Muscle of arm (tissue), 12 donors: ENCODE data around the gene PDZD8. TPM values are rescaled to one million over a fixed set of nuclear protein-coding genes. Genes with fewer than 3 reads are reported as not detected.
"Not testable (repeated sequence)": the region's sequence is repeated elsewhere in the genome, so short reads cannot be mapped to it uniquely, and the experiment has no call there.

Experiments
- DNase-seq: peaks from one replicate; pipeline ENCODE4 v3.0.0-alpha.2; 2013
- polyA plus RNA-seq, 12 donors: library from polyadenylated mRNA; unstranded; fragments of 120-200 nt; gene quantifications; one replicate each; pipeline ENCODE4 v1.2.1, GENCODE V29; 2013; ENCODE audit not compliant: insufficient read length in 12 of 12

PDZD8 gene
- polyA plus RNA-seq, 12 donors = 11.6 to 24.2 (median 16.6) TPM; not detected in 1

DNA sequence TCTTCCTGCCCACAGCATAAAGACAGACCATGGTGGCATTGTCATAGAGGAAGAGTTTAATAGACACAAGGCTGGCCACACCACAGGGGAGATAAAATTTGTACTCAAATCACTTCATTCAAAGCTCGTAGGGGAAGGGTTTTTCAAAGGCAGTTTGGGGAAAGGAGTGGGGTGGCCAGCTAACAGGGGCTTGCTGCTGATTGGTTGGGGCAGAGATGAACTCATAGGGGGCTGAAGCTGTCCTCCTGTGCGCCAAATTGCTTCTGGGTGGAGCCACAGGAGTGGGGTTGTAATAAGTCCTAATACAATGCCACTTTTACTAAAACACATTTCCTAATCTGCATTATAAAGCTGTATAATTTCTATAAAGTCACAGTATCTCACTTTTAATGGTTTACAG lies 22.5 kb downstream of the PDZD8 start:
- DNase-seq = no peak

DNA sequence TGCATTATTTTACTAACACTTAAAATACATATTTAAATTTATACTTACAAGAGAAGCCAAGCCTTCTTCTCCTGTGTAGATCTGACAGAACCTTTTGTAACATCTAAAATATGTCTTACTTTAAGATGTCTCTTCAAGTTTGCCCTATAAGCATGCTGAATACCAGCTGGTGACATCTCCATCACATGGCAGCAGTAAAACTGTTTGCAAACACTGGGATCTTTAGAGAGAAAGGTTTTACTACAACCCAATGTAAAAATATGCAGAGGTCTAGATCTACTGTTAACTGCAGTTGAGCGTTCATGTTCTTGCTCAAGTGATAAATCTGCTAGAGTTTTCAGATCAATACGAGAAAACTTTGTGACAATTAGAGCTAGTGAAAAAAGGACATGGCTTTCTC lies 23.2 kb downstream of the PDZD8 start:
- no peak for DNase-seq

DNA sequence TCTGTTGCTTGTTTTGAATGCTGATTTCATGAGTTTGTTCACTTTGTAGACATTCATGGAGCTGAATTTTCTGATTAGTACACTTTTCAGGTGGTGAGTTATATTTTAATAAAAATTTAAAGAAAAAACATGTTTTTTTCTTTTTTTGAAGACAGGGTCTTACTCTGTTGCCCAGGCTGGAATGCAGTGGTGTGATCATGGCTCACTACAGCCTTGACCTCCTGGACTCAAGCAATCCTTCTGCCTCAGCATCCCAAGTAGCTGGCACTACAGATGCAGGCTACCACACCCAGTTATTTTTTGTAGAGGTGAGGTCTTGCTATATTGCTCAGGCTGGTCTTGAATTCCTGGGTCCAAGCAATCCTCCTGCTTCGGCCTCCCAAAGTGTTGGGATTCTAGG lies 23.7 kb downstream of the PDZD8 start:
- DNase-seq = no peak

DNA sequence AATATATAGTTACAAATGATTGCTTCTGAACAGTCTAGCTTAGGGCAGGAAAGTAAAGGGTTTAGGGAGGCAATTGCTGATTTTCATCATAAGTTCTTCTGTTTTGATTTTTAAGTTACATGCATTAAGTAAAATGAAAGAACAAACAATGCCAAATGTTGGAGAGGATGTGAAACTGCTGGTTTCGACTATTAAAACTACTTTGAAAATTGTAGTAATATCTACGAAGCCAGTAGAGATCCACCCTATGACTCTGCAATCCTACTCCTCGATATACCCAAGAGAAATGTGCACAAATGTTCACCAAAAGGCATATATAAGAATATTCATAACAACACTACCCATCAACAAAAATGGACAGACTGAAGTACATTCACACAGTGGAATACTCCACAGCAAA lies 24.3 kb downstream of the PDZD8 start:
- no peak for DNase-seq

DNA sequence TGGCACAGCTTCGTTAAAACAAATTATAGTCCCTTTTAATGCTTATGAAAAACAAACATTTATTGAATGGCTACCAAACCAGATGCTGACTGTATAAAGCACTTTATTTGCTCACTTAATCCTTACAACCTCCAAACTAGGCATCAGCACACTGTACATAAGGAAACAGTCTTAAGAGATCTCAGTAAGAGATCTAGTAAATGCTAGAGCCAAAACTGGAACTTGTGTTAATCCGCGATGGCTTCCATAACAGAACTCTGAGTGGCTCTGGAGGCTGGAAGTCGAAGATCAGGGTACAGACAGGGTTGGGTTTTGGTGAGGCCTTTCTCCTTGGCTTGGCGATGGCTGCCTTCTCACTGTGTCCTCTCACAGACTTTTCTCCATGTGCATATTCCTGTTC lies 27.0 kb downstream of the PDZD8 start:
- no peak for DNase-seq

DNA sequence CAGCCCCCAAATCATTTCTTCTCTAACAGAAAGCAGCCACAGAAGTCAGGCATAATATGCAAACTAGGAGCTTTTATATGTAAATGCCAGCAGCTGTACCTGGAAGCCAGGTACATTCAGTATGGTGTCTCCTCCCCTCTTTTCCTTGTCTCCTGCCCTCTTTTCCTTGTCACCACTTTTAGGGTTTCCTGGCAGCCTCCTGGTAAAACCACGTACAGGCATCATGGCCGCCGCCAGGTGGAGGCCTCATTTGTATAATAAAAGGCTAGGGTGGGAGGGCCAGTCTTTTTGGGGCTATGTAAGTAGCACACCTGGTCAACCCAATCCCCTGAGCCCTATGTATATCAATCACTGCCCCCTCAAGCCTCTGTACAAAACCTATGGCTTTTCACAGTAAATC lies 28.7 kb downstream of the PDZD8 start:
- DNase-seq = no peak

DNA sequence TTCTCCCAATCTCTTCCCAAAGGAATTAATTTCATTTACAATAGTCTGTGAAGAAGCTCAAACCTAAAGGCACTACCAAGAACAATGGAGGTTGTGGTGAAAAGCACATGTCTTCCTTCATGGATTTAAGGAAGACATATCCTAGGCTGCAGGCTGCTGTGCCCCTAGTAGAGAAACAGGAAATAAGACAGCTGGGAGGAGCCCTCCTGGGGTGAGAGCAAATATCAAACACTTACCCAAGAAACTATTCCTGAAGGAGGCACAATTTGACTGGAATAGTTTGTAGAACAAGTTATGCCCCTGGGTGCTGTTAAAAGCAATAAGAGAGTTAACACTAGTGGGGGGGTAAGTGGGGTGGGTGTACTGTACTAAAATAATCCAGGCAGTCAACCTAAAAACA lies 30.1 kb downstream of the PDZD8 start:
- no peak for DNase-seq

DNA sequence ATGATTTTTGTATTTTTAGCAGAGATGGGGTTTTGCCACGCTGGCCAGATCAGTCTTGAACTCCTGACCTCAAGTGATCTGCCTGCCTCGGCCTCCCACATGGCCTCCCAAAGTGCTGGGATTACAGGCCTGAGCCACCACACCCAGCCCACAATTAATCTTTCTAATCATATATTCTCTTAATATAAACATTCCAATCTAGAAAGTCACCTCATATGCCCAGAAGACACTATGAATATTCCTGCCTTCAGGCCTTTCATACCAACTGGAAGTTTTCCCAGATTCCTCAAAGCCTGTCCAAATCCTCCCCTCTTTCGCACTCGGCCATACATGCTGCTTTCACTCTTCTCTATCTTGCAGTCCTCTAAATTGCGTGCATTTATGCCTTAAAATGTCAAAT lies 32.6 kb downstream of the PDZD8 start:
- peak; percentile 23 for DNase-seq

DNA sequence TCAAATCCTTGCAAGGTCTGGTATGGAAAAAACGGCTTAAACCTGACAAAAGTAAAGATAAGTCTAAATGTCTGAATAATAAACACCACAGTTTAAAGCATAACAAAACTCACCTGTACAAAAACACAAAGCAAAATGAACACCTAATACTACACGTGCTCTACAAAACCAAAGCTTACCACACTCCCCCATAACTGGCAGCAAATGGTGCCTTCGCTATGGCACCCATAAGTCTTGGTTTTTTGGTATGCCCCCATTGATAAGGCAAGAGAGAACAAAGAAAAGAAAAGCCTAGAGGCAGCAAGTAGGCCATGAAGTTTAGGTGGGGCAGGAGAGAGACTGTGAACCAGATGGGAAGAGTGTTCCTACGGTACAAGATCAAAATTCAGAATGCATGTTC lies 34.2 kb downstream of the PDZD8 start:
- no peak for DNase-seq

DNA sequence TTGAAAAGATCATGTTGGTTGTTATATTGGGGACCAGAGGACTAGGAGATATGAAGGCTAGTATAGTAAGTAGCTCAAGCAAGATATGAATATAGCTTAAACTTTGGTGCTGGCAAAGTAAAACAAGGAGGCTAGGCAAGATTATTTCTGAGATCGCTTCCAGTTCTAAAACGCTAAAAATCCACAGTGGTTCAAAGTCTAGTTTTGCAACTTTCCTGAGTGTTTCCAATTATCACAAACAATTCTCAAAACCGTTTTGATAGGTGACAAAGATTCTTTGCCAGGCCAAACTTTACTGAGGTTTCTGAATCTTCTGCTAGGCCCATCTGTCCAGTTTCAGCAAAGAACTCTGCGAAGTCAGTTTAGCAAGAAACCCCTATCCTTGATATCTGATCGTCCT lies 35.3 kb downstream of the PDZD8 start:
- no peak for DNase-seq

DNA sequence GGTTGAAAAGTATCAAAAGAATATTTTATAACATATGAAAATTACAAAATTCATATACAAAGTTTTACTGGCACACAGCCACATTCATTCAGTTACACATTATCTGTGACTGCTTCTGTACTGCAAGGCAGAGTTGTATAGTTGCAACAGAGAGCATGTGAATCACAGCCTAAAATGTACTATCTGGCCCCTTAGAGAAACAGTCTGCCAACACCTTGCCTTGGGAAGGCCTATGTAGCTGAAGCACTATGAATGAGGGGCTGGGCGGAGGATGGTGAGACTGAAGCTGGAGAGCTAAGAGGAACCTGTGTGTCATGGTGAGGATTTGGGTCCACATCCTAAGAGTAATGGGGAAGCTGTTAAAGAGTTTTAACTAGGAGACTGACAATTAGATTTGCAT lies 35.7 kb downstream of the PDZD8 start:
- DNase-seq = no peak

DNA sequence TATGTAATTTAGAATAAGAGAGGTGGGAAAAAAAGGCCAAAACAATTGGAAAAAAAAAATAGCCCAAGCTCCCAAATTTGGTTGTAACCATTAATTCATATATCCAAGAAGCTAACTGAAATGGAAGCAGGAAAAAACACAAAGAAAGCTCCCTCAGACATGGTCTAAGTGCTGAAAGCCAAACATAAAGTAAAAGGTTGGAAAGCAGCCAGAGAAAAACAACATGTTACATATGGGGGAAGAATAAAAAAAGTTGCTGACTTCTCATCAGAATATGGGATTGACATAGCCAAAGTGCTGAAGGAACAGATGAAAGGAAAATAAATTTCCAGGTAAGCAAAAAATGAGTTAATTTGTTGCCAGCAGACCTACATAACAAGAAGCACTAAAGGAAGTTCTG lies 40.3 kb downstream of the PDZD8 start:
- DNase-seq = no peak

DNA sequence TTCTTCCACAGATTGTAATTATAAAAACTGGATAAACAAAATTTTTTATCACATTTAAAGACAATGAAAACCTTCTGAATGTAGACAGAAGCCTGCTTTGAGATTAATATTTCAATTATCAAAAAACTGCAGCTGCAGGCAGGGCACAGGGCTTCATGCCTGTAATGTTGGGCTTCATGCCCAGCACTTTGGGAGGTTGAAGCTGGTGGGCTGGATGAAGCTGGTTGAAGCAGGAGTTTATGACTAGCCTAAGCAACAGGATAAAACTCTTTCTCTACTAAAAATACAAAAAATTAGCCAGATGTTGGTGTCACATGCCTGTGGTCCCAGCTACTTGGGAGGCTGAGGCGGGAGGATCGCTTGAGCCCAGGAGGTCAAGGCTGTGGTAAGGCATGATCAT lies 41.2 kb downstream of the PDZD8 start:
- DNase-seq = no peak

DNA sequence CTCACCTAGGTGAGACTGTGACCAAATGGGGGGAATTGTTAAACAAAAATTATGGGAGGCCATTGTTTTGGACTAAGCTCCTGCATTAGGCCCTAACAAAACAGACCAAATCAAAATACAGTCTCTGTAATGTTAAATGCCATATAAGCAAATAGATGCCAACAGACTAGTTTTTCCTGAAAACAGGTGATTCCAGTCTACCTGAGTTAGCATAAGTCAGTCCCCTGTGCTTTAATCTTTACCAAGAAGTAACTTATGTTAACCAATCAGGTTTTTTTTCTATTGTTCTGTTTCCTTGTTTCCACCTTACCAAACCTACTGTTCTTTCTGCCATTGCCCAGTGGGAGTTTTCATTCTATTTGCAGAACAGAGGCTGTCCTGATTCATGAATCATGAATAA lies 48.0 kb downstream of the PDZD8 start:
- no peak for DNase-seq

DNA sequence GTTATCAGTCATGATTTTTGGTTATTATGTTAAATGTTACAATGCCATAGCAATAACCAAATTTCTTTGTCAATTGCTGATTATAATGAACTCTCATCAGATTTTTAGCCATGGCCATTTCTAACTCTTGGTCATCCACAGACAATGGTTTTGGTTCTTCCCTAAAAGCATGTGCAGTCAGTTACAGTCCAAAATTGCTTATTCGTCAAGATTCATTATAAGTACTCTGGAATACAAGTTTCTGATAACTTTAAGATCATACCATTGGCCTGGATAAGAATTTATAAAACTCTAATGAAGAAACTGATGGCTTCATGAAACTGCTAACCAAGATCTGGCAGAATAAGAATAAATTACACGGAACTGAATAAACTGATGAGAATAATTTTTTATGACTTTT lies 50.9 kb downstream of the PDZD8 start:
- no peak for DNase-seq

DNA sequence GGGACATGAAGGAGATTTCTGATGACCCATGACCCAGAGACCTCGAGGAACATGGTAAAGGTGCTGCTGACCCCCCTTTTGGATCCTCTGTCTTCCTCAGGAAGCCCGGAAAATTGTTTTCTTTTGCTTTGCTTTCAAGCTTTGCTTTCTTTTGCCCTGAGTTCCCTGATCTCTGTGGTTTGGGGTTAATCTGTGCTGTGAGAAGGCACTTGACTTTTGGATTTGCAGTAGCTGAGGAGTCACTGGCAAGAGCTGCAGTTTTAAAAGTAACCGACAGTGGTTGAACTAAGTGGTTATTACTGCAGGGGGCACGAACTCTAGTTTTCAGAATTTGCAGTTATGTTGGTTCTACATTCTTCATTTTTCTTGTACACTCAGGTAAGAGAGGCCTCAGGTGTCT lies 53.0 kb downstream of the PDZD8 start:
- no peak for DNase-seq

DNA sequence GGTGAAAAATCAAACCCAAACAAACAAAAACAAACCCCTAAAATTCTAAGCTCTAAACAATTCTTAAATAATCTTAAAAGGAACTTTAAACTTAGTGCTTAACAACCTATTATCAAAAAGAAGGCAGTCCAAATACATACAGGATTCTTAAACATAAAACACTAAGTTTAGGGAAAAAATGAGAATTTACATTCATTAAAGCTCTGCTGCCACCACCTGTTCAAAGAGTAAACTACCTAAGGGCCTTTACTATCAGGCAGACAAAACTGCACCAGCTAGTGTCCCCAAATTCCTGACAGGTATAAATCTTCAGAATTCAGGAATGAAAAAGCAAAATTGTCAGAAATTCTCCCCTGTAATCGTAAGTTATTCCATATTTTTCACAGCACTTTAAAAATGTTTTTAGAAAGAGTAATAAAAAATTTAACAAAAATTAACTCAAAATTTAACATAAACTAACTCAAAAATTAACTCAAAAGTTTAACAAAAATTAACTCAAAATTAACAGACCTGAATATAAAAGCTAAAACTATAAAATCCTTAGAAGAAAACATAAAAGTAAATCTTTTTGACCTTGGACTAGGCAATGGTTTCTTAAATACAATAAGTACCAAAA lies 55.1 kb downstream of the PDZD8 start:
- peak; percentile 18 for DNase-seq

DNA sequence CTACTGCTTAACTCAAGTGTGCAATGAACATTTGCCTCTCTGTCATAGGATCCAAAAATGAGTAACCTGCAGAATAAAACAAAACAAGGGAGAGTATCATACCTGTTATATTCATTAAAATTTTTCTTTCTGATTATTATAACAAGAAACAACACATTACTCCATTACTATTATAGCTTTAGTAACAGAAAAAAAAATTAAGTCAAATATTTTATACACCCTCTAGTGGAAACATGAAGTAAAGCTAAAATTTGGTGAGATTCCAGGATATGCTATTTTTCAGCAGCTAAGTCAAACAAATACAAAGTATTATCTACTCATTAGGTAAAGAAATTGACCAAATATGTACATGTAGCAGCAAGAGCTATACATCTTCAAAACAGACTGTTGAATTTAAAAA lies 56.3 kb downstream of the PDZD8 start:
- DNase-seq = peak; percentile 3

DNA sequence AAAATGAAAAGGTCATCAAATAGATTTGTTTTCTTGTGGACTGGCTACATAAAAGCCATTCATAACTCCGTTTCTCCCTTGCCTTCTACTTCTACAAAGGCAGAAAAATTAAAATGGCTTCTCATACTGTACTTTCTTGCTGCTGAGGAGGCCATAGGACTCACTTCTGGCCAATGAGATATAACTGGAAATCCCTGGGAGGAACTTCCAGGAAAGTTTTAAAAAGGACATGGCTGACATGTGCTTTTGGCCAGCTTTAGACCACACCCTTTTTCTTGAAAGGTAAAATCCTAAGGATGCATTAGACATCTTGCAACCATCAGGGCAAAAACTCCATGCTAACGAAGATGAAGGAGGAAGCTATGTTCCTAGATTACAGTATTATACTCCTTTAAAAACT lies 58.5 kb downstream of the PDZD8 start:
- no peak for DNase-seq

DNA sequence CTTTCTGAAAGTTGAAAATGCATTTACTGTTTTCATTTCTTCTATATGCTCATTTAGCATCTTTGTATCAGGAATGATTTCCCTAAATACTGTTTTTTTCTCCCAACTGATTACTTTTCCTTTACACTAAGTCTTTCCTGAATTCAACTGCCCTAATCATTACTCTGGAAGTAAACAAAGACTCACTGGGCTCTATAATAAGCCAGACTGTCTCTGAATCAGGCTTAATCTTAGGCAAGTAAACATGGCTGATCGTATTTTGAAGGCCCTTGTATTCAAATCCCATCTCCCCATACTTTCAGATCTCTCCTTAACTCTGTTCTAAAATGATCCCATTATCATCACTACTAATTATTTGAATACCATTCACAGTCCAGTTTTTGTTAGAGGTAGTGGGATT lies 61.6 kb downstream of the PDZD8 start:
- no peak for DNase-seq

DNA sequence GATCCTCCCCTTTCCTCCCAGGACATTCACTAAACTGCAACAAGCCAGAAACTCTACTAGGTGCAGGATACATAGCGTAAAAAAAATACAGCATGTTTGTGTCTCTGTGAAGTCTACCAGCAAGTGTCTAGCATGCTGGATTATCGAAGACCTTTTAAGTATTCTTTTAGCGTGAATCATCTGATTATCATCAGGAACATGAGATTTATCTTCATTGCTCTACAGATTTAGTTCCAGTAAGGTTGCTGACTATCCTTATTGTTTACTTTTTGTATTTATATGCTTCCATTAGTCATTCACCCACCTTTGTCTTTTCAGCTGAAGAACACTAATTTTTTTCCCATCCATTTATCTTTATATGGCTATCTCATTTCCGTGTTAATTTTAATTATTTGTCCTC lies 62.8 kb downstream of the PDZD8 start:
- DNase-seq = no peak

DNA sequence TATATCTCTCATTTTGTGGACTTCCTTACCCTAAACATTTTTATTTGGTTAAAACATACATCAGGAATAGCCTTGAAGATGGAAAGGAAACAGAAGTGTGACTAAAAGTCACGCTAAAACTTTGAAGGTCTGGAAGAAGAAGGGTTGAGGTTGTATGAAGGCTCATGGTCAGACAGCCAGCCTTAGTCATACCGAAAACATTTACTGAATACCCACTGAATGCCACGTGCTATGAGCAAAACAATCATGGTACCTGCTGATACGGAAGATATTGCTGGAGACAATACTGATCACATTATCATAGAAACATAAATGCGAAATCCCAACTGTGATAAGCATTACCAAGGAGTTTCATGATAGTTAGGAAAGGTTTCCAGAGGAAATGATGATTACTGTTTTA lies 64.0 kb downstream of the PDZD8 start:
- DNase-seq = no peak

DNA sequence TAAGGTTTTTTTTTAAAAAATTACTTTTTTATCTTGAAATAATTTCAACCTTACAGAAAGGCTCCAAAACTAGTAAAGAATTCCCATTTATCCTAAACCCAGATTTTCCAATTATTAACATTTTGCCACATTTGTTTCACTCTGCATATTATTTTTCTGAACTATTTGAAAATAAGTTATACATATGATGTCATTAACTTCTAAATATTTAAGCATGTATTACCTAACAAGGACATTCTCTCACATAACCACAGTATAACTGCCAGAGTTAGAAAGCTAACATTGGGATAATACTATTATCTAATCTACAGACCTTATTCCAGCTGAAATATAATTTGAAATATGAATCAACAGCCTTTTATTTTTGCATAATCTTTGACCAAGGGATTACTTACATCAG lies 68.6 kb downstream of the PDZD8 start:
- DNase-seq = no peak

DNA sequence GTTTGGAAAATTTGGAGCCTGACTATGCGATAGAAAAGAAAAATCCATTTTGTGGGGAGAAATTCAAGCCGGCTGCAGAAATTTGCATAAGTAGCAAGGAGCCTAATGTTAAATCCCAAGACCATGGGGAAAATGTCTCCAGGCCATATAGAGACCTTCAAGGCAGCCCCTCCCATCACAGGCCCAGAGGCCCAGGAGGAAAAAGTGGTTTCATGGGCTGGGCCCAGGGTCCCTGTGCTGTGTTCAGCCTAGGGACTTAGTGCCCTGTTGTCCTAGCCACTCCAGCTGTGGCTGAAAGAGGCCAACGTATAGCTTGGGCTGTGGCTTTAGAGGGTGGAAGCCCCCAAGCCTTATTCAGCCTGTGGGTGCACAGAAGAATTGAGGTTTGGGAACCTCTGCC lies 71.8 kb downstream of the PDZD8 start:
- not testable (repeated sequence) for DNase-seq

DNA sequence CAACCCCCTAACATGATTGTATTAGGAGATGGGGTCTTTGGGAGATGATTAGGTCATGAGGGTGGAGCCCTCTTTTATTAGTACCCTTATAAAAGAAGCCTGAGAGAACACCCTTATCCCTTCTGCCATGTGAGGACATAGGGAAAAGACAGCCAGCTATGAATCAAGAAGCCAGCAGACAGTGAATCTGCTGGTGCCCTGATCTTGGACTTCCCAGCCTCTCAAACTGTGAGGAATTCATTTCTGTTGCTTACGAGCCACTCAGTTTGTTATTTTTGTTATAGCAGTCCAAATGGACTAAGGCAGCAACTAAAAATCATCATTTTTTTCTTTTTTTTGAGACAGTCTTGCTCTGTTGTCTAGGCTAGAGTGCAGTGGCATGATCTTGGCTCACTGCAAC lies 74.6 kb downstream of the PDZD8 start:
- DNase-seq = no peak
